T47D (cell line): ENCODE data around the gene IDS.
A peak's percentile ranks its signal among the peaks of the same experiment; 100 is the strongest.
"Not testable (repeated sequence)": the region's sequence is repeated elsewhere in the genome, so short reads cannot be mapped to it uniquely, and the experiment has no call there.

Source experiments
- DNase-seq, 2 experiments: peaks; one replicate each; pipeline versions ENCODE4 v3.0.0 to v3.0.0-alpha.2; 2011 to 2012; ENCODE audit warnings: low read depth in 1 of 2, low spot score in 1 of 2
- JUND ChIP-seq: IDR thresholded peaks from 2 replicates; pipeline ENCODE4 v1.6.1; 2012; ENCODE audit warnings: low read depth
- in situ Hi-C: cut with HindIII; loops from 2 replicates; pipeline ENCODE4 v1.10.0; 2016; ENCODE audit warnings: low sequenced_read_pairs, low pct_unique_long_range_greater_than_20kb

Gene IDS

GRCh38 chrX:149499766-149500165, 5.3 kb downstream of the IDS start:
- in situ Hi-C loops, result no loop called here
- no peak for TF ChIP-seq JUND
- no peak for DNase-seq

GRCh38 chrX:149498767-149499166, 6.3 kb downstream of the IDS start:
- in situ Hi-C loops, result no loop called here
- TF ChIP-seq JUND, result no peak
- no peak for DNase-seq

GRCh38 chrX:149497626-149498025, 7.5 kb downstream of the IDS start:
- in situ Hi-C loops, result no loop called here

GRCh38 chrX:149497054-149497453, 8.1 kb downstream of the IDS start:
- no peak for TF ChIP-seq JUND
- no peak for DNase-seq
- in situ Hi-C loops, result no loop called here

More at GRCh38 chrX:149497626-149498025, 7.5 kb downstream of the IDS start:
- DNase-seq, result no peak
- no peak for TF ChIP-seq JUND

- no peak for TF ChIP-seq JUND
- DNase-seq, result peak in 1 of 2 experiments; percentile 36
- in situ Hi-C loops, result no loop called here
Measured at GRCh38 chrX:149495573-149496071, 9.5 kb downstream of the IDS start.

- no peak for TF ChIP-seq JUND
- in situ Hi-C loops, result no loop called here
- no peak for DNase-seq
Measured at GRCh38 chrX:149494844-149495565, 10.1 kb downstream of the IDS start.

GRCh38 chrX:149493567-149494562, 11.2 kb downstream of the IDS start:
- in situ Hi-C loops, result no loop called here
- no peak for TF ChIP-seq JUND
- DNase-seq, result no peak

- DNase-seq, result no peak
- no peak for TF ChIP-seq JUND
- in situ Hi-C loops, result no loop called here
Measured at GRCh38 chrX:149491812-149492211, 13.3 kb downstream of the IDS start.

GRCh38 chrX:149490100-149490499, 15.0 kb downstream of the IDS start:
- TF ChIP-seq JUND, result no peak
- no peak for DNase-seq
- in situ Hi-C loops, result no loop called here

- in situ Hi-C loops, DNase-seq: not testable (repeated sequence)
Measured at GRCh38 chrX:149488411-149489052, 16.6 kb downstream of the IDS start.

- in situ Hi-C loops, DNase-seq: not testable (repeated sequence)
Measured at GRCh38 chrX:149488008-149488407, 17.1 kb downstream of the IDS start.

- TF ChIP-seq JUND, result no peak
- DNase-seq, result peak in 1 of 2 experiments; percentile 9
- in situ Hi-C loops, result no loop called here
Measured at GRCh38 chrX:149487292-149487691, 17.8 kb downstream of the IDS start.
